ENCODE results near the gene TMEM52B.
"Not testable (repeated sequence)": the region's sequence is repeated elsewhere in the genome, so short reads cannot be mapped to it uniquely, and the experiment has no call there.

Gene TMEM52B

GRCh38 chr12:10196210-10196609 is 17.4 kb downstream of the TMEM52B start:
- TF ChIP-seq CTCF (IDR thresholded peaks at IDR 0.05; ENCODE audit: low read depth, low read length), result no peak
- no peak overlapping the region for H3K4me3 ChIP-seq (ENCODE audit: low read depth, low read length)

- no peak for TF ChIP-seq CTCF (IDR thresholded peaks at IDR 0.05; ENCODE audit: low read depth, low read length)
- no peak overlapping the region for H3K4me3 ChIP-seq (ENCODE audit: low read depth, low read length)
Measured at GRCh38 chr12:10197879-10198278, 19.0 kb downstream of the TMEM52B start.

GRCh38 chr12:10204495-10204894 is 25.7 kb downstream of the TMEM52B start:
- not testable (repeated sequence) for H3K4me3 ChIP-seq (ENCODE audit: low read depth, low read length)

GRCh38 chr12:10205220-10205807 is 26.5 kb downstream of the TMEM52B start:
- no peak for TF ChIP-seq CTCF (IDR thresholded peaks at IDR 0.05; ENCODE audit: low read depth, low read length)
- H3K4me3 ChIP-seq (ENCODE audit: low read depth, low read length), result no peak overlapping the region

- no peak for TF ChIP-seq CTCF (IDR thresholded peaks at IDR 0.05; ENCODE audit: low read depth, low read length)
- no peak overlapping the region for H3K4me3 ChIP-seq (ENCODE audit: low read depth, low read length)
Measured at GRCh38 chr12:10207136-10207535, 28.3 kb downstream of the TMEM52B start.

GRCh38 chr12:10210225-10210624 is 31.4 kb downstream of the TMEM52B start:
- no peak for TF ChIP-seq CTCF (IDR thresholded peaks at IDR 0.05; ENCODE audit: low read depth, low read length)
- H3K4me3 ChIP-seq (ENCODE audit: low read depth, low read length), result no peak overlapping the region

- no peak overlapping the region for H3K4me3 ChIP-seq (ENCODE audit: low read depth, low read length)
- TF ChIP-seq CTCF (IDR thresholded peaks at IDR 0.05; ENCODE audit: low read depth, low read length), result no peak
Measured at GRCh38 chr12:10211101-10211939, 32.5 kb downstream of the TMEM52B start.
